Body of pancreas (tissue), 4 donors: Measurements from ENCODE around the gene DLST. TPM values are rescaled to one million over a fixed set of nuclear protein-coding genes. Genes with fewer than 3 reads are reported as not detected.
A peak's percentile ranks its signal among the peaks of the same experiment; 100 is the strongest.

Source experiments
- ATAC-seq: fragments of 150-250 bp; one replicate; pipeline ENCODE4 v1.9.1; 2016
- DNase-seq, 4 donors: peaks; one replicate each; pipeline ENCODE4 v3.0.0-alpha.2; 2019
- H3K27ac ChIP-seq, 4 donors: fragments of 200-600 bp; sonication (generic); 1 replicate in 3 of 4; 2 replicates in 1 of 4; pipeline versions ENCODE4 v1.5.1 to v1.6.1; 2016 to 2019; ENCODE audit warnings: mild to moderate bottlenecking in 1 of 4, mixed read lengths in 1 of 4, moderate library complexity in 1 of 4
- H3K27me3 ChIP-seq, 2 donors: fragments of 200-600 bp; sonication (generic); one replicate each; pipeline ENCODE4 v1.6.0; 2016; ENCODE audit warnings: mild to moderate bottlenecking in 1 of 2
- H3K36me3 ChIP-seq, 2 donors: fragments of 200-600 bp; sonication (generic); replicated peaks in 1 of 2; 2 replicates each; pipeline ENCODE4 v1.5.1; 2016; ENCODE audit warnings: low read depth in 2 of 2; ENCODE audit not compliant: insufficient read depth in 1 of 2
- H3K4me1 ChIP-seq: fragments of 200-600 bp; sonication (generic); one replicate; pipeline ENCODE4 v1.6.0; 2016
- H3K4me3 ChIP-seq, 2 donors: fragments of 200-600 bp; sonication (generic); 1 replicate in 1 of 2; 2 replicates in 1 of 2; pipeline ENCODE4 v1.5.1; 2016 to 2019
- H3K9me3 ChIP-seq, 3 donors: fragments of 200-600 bp; sonication (generic); 1 replicate in 2 of 3; 2 replicates in 1 of 3; pipeline ENCODE4 v1.5.1; 2016
- CTCF ChIP-seq, 7 experiments: fragments of 450-650 bp in 4 of 7; fragments of 200-600 bp in 3 of 7; sonication (generic) in 3 of 7; IDR thresholded peaks; one replicate each; pipeline ENCODE4 v1.5.1; 2016 to 2019; ENCODE audit warnings: antibody characterized with exemption in 7 of 7
- POLR2A ChIP-seq, 3 donors: fragments of 450-650 bp; IDR thresholded peaks; one replicate each; pipeline ENCODE4 v1.6.1; 2016; ENCODE audit warnings: antibody characterized with exemption in 3 of 3, mild to moderate bottlenecking in 2 of 3
- WGBS, 2 donors: methylation state at CpG; one replicate each; pipeline ENCODE4 v1.1.5; 2017; 5-methylcytosine and 5-hydroxymethylcytosine counted together
- intact Hi-C: fragments of 100-400 bp; cut with DNase I; formaldehyde crosslinking; loops from one replicate; pipeline ENCODE4 v1.15.1; 2023
- total RNA-seq, 2 donors: library from RNA; depleted of rRNA; stranded (reverse); fragments of >200 nt; gene quantifications; one replicate each; pipeline ENCODE4 v1.1.0, GENCODE V29; 2016

DLST gene
- total RNA-seq, 2 donors from 2014 or later, result 33.7 to 36.3 TPM

GRCh38 chr14:74898083-74898482 lies 16.4 kb downstream of the DLST start:
- H3K4me1 ChIP-seq, result no peaks in the 10 kb centered on the region
- no peak for TF ChIP-seq POLR2A (IDR thresholded peaks at IDR 0.05)
- TF ChIP-seq CTCF (IDR thresholded peaks at IDR 0.05), result no peak
- H3K4me3 ChIP-seq, result no peak overlapping the region
- DNase-seq (no peak), ATAC-seq (no peak)
- intact Hi-C loops, result no loop called here
- H3K27ac ChIP-seq, result no peak overlapping the region
- H3K36me3 ChIP-seq, result peaks cover 18 to 71% of the 10 kb centered on the region in 2 donors
- no peaks in the 10 kb centered on the region for H3K27me3 ChIP-seq
- WGBS, 2 donors, result 84 to 85% methylated on average over 2 of the region's 2 CpGs
- no peaks in the 10 kb centered on the region for H3K9me3 ChIP-seq

GRCh38 chr14:74898694-74899093 lies 17.0 kb downstream of the DLST start:
- Histone ChIP-seq H3K4me1 (no peaks in the 10 kb centered on the region), H3K36me3 (peaks cover 18 to 70% of the 10 kb centered on the region in 2 donors)

GRCh38 chr14:74902941-74903705 lies 21.4 kb downstream of the DLST start:
- H3K27me3 ChIP-seq, result no peaks in the 10 kb centered on the region
- DNase-seq (no peak), ATAC-seq (no peak)
- no peaks in the 10 kb centered on the region for H3K9me3 ChIP-seq
- TF ChIP-seq POLR2A (IDR thresholded peaks at IDR 0.05), result no peak
- H3K4me3 ChIP-seq, result no peak overlapping the region
- H3K36me3 ChIP-seq, result peaks cover 10 to 46% of the 10 kb centered on the region in 2 donors
- intact Hi-C loops, result no loop called here
- WGBS, 2 donors, result 68 to 77% methylated on average over 8 to 10 of the region's 10 CpGs
- no peak overlapping the region for H3K27ac ChIP-seq
- peaks cover 7% of the 10 kb centered on the region for H3K4me1 ChIP-seq

More at GRCh38 chr14:74898694-74899093, 17.0 kb downstream of the DLST start:
- WGBS, 2 donors, result 38 to 58% methylated on average over 5 of the region's 5 CpGs
- TF ChIP-seq POLR2A (IDR thresholded peaks at IDR 0.05), result no peak
- TF ChIP-seq CTCF (IDR thresholded peaks at IDR 0.05), result no peak
- DNase-seq (peak in 1 of 4 donors; percentile 33), ATAC-seq (no peak)
- Histone ChIP-seq H3K27ac (no peak overlapping the region), H3K27me3 (no peaks in the 10 kb centered on the region), H3K9me3 (no peaks in the 10 kb centered on the region), H3K4me3 (no peak overlapping the region)
- intact Hi-C loops, result no loop called here

- intact Hi-C loops, result loop anchor here (5.0 kb wide), 1 partner anchor 43 kb away; no protein-coding TSS in a partner anchor
- no peak for ATAC-seq
- Histone ChIP-seq H3K27ac (no peak overlapping the region), H3K27me3 (no peaks in the 10 kb centered on the region), H3K4me1 (peaks cover 7% of the 10 kb centered on the region), H3K4me3 (no peak overlapping the region), H3K9me3 (no peaks in the 10 kb centered on the region), H3K36me3 (peaks cover 10 to 32% of the 10 kb centered on the region in 2 donors)
- 75 to 77% methylated on average over 6 of the region's 6 CpGs for WGBS, 2 donors
- DNase-seq, result no peak
- TF ChIP-seq CTCF (IDR thresholded peaks at IDR 0.05) (no peak), POLR2A (IDR thresholded peaks at IDR 0.05) (no peak)
Measured at GRCh38 chr14:74904635-74905503, 23.2 kb downstream of the DLST start.

GRCh38 chr14:74905595-74906142 lies 24.0 kb downstream of the DLST start:
- 32 to 83% methylated on average over 3 to 13 of the region's 14 CpGs for WGBS, 2 donors
- no peaks in the 10 kb centered on the region for H3K27me3 ChIP-seq
- TF ChIP-seq CTCF (IDR thresholded peaks at IDR 0.05) (peak; percentile 74 to 92 (median 90)), POLR2A (IDR thresholded peaks at IDR 0.05) (peak in 1 of 3 donors; percentile 9)
- peaks cover 3 to 24% of the 10 kb centered on the region in 2 donors for H3K36me3 ChIP-seq
- H3K27ac ChIP-seq, result no peak overlapping the region
- ATAC-seq (peak; percentile 62), DNase-seq (peak; percentile 61 to 76 (median 72))
- H3K4me1 ChIP-seq, result peaks cover 7% of the 10 kb centered on the region
- H3K4me3 ChIP-seq, result no peak overlapping the region
- no peaks in the 10 kb centered on the region for H3K9me3 ChIP-seq
- intact Hi-C loops, result loop anchor here (5.0 kb wide), 1 partner anchor 43 kb away; no protein-coding TSS in a partner anchor
